GM21515 (cell line): ENCODE results near the gene KRT1.
"Not testable (repeated sequence)": the region's sequence is repeated elsewhere in the genome, so short reads cannot be mapped to it uniquely, and the experiment has no call there.

Experiments used
- ATAC-seq: cut with Tn5 transposase; IDR thresholded peaks from one replicate; pipeline ENCODE4 v1.9.1; 2021; ENCODE audit not compliant: unreplicated experiment

The KRT1 gene

DNA sequence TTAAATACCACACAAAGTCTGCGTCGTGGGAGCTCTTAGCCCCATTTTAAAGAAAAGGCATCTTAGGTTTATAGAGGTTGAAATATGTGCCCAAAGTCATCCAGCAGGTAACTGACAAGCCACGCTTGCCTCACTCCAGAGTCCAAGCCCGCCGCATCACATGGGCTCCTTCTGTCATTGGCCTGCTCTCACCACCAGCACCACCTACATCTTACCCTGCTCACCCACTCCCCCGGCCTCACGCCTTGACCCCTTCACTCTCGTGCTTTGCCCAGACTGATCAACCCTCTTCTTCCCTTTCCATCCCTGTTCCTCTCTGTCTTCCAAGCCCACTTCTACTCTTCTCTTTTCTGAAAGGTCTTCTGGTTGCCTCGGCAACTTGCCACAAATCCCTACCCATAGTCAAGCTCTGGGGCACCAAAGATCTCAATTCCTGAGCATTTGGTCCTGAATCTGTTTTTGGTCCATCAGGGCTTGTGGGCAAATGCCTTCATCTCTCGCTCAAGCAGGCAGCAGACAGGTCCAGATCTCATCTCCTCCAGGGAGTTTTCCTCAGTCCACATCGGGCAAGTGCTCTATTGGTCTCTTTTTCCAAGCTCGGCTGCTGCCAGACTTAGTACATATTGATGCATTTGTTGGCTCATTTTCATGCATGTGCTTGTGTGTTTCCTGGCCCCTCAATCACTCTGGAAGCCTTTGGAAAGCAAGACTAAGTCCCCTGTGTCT is 3.5 kb upstream of the KRT1 start:
- no peak for ATAC-seq

GRCh38 chr12:52682938-52683574 is 2.8 kb upstream of the KRT1 start:
- ATAC-seq, result no peak

DNA sequence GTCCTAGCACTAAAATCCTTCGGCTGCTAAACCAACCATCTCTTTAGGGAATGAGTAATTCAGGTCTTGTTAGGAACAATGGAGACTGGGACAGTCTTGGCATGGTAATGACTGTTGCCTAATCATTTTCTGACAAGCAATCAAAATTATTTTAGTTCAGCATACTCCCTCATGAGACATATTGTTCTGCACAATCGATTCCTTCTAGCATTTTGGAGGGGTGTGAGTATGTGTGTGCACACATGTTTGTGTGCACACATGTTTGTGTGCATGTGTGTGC is 2.1 kb upstream of the KRT1 start:
- no peak for ATAC-seq

- ATAC-seq, result no peak
Observed at GRCh38 chr12:52681526-52682380, 1.5 kb upstream of the KRT1 start.

GRCh38 chr12:52679875-52680274 is 332 bp downstream of the KRT1 start:
- ATAC-seq, result no peak

GRCh38 chr12:52677671-52678070 is 2.5 kb downstream of the KRT1 start:
- ATAC-seq, result no peak

DNA sequence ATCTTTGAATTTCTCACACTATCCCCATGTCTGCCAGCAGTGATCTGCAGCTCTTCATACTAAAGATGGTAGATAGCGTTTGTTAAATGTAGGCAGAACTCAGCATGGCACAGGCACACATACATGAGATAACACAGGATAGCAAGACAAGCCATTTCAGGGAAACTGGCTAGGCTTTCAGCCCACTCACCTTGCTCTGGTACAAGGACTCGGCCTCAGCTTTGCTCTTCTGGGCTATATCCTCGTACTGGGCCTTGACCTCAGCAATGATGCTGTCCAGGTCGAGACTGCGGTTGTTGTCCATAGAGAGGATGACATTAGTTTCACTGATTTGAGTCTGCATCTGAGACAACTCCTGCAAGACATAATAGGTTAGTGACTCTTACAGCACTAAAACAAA is 3.1 kb downstream of the KRT1 start:
- no peak for ATAC-seq

GRCh38 chr12:52676163-52676562 is 4.0 kb downstream of the KRT1 start:
- no peak for ATAC-seq

DNA sequence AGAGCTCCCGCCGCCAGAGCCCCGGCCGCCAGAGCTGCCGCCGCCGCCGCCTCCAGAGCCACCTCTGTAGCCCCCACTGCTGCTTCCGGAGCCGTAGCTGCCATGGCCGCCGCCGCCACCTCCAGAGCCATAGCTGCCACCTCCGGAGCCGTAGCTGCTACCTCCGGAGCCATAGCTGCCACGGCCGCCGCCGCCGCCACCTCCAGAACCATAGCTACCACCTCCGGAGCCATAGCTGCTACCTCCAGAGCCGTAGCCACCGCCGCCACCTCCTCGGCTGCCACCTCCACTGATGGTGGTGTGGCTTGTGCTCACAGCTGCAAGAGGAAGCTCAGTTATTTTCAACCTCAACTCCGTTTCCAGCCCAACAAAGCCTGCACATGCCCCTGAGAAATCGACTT is 4.9 kb downstream of the KRT1 start:
- no peak for ATAC-seq

GRCh38 chr12:52674433-52674775 is 5.8 kb downstream of the KRT1 start:
- no peak for ATAC-seq

- ATAC-seq, result no peak
Observed at GRCh38 chr12:52673713-52674432, 6.3 kb downstream of the KRT1 start.

- no peak for ATAC-seq
Observed at GRCh38 chr12:52673217-52673616, 7.0 kb downstream of the KRT1 start.

DNA sequence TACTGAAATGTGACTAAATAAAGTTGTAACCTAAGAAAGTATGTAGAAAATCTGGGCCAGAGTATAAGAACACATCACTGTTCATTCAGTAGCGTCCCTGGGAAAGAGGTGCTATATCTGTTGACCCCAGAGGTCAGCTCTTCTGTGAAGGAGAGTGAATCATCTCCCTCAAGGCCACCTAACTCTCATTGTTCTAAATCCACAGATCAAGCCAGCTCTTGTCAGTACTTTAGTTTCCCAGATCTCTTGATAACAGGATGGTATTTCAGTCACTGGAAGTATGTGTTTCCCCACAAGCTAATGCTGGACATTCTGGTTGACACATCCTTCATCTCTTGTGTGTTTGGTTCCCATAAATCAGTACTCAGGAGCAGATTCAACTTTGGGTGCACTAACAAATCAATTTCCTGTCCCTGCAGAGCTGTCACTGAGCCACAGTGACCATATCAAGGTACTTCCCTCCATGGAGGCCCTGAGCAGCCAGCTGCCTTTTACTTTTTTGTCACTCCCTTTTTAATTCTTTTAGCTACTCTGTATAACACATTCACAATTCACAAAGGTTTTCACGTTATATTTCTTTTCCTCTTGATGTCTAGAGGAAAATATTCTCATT is 7.8 kb downstream of the KRT1 start:
- ATAC-seq, result no peak

GRCh38 chr12:52670961-52671360 is 9.2 kb downstream of the KRT1 start:
- no peak for ATAC-seq

DNA sequence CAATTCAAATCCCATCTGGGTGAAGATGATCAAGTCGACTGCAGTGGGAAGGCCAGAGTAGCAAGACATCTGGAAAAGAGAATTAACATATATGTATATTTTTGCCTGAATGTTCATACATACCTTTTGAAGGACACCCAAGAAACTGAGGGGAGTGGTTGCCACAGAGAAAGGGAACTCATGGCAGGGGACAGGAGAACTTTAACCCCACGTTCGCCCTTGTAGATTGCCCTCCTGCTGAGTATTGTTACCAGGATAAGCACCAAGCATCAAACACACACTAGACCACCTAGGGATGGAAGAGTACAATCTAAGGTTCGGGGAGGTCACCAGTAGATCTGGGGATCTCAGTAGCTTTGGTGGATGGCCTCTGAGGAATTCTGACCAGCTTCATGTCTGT is 9.7 kb downstream of the KRT1 start:
- no peak for ATAC-seq

DNA sequence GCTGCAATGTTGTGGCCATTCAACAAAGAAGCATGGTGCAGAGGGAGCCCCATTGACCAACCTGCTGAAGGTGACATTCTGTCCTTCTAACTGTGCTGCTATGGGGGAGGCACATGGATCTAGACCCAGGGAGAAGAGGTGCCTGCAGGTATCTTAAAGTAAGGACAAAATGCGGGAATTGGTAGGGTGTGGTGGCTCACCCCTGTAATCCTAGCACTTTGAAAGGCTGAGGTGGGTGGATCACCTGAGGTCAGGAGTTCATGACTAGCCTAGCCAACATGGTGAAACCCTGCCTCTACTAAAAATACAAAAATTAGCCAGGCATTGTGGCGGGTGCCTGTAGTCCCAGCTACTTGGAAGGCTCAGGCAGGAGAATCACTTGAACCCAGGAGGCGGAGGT is 10.3 kb downstream of the KRT1 start:
- not testable (repeated sequence) for ATAC-seq

DNA sequence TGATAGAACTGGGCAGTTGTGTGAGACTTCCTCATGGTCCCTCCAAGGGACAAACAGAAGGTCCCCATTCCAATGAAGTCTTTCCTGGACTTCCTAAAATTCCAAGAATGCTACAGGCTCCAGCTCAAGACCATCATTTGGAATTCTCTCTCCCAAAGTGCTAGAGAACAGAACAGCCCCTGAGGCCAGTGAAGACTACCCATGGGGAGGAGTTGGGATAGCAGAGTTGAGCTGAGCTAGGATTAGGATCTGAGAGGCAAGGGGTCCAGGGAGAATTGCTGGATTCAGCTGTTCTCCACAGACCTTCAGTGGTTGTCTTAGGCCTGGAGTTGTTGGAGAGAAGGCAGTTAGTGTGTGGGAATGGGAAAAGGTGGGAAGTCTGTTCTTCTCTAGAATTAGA is 10.8 kb downstream of the KRT1 start:
- no peak for ATAC-seq

- no peak for ATAC-seq
Observed at GRCh38 chr12:52667931-52668330, 12.3 kb downstream of the KRT1 start.

GRCh38 chr12:52667509-52667908 is 12.7 kb downstream of the KRT1 start:
- ATAC-seq, result no peak

- no peak for ATAC-seq
Observed at GRCh38 chr12:52666471-52666870, 13.7 kb downstream of the KRT1 start.

DNA sequence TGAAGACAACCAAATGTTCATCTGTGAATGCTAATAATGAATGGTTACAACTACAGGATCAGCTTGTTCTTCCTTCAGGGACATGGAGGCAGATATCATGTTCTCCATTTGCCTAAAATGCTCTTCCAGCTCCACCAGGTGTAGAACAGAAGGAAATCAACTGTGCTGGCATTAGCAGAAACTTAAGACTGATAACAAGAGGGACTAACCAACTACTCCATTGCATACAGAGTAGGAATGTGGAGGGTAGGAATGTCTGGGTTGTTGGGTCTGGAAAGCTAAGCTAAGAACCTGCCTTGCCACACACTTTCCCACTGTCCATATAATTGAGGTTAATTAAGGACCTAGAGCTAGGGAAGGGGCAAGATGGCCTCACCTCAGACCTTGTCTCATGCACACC is 16.8 kb downstream of the KRT1 start:
- ATAC-seq, result no peak
